GM18858 (cell line): ENCODE results near the gene SLC16A8.
"Not testable (repeated sequence)": the region's sequence is repeated elsewhere in the genome, so short reads cannot be mapped to it uniquely, and the experiment has no call there.

Source experiments
- ATAC-seq: cut with Tn5 transposase; IDR thresholded peaks from one replicate; pipeline ENCODE4 v1.9.1; 2021; ENCODE audit not compliant: unreplicated experiment

Gene SLC16A8

DNA sequence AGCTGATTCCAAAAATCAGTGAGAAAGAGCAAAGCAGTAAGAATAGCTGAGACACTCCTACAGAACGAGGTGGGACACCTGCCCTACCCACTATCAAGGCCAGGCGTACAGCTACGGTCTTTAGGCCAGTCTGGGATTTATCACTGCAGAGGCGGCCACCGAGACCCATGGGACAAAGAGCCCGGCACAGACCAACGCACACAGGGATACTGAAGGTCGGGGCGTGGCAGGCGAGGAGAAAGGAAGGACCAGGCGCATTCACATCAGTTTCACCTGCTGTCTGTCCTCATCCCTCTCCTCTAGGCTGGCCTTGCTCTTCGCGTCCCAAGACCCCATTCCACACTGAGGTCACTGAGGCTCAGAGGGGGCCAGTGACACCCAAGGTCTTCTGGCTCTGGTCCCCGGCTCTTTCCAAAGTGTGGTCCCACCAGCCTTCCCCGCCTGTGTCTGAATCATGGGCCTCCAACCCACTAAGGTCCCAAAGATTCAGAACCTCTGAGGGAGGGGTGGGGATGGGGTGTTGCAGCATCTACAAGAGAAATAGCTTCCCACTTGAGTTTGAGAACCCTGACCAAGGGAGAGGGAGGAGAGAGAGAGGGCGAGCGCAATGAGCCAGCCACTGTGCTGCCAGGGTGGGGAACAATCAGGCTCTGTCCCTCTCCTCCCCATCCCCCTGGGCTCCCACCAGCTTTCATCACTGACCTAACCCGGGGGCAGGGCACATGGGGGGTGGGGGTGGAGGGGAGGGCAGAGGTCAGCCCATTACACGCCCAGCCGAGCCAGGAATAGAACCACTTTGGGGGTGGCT lies 34.0 kb downstream of the SLC16A8 start:
- ATAC-seq: no peak

DNA sequence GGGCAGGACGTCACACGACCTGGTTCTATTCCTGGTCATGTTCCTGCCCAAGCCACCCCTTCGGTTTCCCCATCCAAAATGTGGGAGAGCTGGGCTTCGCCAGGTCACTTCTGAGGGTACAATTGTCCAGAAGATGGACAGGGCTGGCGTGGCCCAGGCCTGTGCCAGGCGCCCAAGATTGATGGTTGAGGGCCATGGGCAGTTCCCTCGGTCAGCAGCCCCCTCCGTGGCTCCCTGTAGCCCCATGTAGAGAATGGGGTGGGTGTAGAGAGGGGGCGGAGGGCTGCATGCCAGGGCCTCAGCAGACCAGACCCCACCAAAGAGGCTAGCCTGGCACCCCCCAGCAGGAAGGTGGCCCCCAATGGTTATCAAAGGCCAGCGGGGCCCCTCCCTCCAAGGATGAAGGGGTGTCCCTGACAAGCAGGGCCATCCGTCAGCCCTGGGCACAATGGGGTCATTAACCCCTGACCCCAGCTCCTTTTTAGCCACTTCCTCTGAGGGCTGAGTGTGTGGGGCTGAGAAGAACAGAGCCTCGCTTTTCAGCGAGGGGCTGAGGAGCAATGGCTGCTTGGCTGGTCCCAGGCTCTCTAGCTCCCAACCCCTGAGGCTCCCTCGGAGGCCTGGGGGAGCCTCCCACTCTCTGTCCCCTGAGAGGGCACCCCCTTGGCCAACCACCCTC lies 37.8 kb downstream of the SLC16A8 start:
- no peak for ATAC-seq

DNA sequence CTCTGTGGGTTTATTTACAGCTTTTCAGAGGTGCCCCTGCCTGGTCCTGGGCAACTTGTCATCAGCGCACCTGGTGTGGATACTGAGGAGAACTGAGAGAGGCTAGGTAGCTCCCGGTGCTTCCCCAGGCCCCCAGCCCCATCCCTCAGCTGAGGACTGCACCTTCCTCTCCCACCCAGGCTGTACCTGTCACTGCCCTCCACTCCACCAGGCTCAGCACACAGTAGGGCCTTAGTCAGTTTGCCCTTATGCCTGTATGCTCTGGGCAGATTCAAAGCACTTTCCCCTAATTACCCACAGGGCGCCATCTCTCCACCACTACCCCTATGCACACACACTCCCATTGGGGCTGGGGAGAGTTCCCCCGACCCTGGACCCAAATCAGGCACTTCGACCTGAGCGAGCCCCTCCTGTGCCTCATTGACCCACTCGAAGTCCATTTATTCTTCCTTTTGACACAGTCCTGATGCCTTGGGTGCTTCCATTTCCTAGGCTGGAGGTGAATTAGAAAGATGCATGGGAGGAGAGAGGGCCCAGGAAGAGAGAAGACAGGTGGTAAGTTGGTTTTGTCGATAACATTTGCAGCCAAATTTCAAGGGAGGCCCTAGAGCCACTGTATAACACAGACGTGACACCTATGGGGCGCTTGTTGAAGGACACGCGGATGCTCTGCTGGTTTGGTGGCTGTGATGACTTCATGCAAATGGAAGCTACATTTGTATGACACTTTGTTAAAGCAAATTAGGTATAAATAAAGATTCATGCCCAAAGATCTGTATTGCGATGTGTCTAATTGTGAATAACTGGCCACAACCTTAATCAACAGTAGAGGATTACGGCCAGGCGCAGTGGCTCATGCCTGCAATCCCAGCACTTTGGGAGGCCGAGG lies 40.6 kb downstream of the SLC16A8 start:
- no peak for ATAC-seq

DNA sequence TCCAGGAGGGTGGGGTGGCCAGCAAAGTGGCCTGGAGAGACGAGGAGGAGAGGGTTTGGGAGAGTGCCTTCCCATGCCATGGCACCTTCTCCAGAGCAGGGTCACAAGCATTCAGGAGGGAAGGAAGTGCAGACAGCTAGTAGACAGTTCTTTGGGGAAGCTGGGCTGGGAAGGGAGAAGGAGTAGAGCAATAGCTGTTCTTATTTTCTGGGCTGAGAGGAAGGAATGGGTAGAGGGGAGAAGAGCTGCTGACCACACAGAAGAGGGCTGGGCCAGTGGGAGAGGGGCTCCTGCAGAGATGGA lies 41.5 kb downstream of the SLC16A8 start:
- ATAC-seq: no peak

DNA sequence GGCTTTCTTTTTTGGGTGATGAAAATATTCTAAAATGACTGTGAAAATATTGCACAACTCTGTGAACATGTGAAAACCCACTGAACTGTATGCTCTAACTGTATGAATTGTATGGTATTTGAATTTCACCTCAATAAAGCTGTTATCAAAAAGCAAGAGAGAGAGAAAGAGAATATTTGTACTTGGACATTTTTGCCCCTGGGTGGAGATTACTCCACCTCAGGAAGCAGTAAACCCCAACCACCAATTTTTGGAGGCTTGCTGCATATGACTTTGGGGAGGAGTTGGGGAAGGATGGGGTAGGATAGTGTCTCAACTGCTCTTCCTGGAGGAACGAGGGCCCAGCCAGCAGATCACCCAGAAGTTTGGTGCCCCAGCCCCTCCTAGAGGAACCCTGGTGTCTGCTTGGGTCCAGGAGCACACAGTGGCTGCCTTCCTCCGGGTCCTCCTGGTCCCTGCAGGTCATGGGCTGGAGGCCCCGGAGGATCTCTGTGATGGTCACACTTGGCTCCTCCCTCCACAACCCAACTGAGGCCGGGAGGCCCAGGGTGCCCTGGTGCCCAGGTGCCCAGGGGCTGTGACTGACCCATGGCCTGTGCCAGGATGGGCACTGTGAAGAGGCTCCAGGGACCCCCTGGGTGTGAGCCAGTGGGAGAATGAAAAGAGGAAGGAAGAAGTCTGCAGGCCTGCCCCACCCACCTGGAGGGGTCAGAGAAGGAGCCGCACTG lies 42.1 kb downstream of the SLC16A8 start:
- no peak for ATAC-seq

DNA sequence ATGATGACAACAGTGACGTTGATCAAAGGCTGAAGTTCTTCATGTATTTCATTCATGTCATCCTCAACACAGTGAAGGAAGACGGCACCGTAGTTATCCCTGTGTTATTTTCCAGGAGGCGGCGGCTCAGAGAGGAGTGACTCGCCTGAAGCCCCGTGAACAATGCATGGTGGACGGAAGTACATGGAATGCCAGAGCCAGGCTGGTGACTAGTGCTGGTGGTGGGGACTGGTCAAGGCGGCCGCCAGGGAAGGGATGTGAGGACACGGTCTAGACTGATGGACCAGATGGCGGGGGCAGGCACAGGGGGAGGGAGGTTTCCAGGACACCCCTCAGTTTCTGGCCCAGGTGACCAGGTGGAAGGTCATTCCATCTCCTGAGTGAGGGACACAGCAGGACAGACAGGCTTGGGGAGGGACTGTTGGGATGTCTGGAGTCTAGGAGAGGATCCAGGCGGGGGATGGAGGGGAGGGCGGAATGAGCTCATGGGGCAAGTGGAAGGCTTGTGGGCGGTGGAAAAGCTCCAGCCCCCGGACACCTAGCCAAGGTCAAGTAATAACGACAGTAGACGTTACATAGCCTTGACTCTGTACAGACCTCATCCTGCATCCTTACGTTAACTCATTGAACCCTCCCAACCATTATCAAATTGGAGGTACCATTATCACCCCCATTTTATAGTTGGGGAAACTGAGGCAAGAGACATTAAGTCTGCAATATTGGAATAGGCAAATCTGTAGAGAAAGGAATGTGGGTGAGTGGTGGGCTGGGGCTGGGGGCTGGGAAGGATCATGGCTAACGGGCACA lies 42.8 kb downstream of the SLC16A8 start:
- no peak for ATAC-seq

DNA sequence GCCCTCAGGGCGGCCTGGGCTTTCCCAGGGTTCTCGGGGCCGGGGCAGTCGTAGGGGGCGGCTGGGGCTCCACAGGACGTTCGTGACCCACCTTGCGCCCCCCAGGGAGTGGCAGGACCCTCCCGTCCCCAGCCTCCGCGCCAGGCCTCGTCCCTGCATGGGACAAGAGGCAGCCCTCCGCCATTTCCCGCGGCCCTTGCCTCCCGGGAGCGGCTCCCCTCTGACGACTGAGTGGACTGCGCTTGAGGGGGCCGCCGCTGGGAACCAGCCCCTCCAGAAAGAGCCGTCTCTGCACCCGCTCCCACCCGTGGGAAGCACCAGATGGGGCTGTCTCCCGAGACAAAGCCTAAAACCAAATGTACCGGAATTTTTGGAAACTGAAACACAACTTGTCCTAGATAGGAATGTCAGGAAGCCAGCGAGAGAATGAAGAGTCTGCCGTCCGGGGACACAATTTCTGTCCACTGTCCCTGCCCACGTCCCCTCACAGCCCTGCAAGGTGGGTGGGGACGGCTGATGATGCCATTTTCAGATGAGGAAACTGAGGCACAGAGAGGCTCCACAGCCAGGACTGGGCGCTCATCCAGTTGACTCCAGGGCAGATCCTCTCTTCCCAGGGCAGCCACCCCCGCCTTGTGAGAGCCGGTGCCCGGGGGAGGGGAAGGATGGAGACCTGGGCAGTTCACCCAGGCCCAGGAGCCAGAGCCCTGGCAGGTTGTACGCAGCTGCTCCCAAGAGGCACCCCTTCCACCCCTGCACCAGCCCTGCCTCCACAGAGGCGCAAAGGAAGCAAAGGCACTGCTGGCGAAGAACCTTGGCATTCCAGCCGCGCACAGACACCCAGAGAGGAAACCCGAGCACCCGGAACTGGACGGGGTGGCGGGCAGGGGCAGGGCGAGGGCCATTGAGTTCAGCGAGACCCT lies 44.8 kb downstream of the SLC16A8 start:
- no peak for ATAC-seq

DNA sequence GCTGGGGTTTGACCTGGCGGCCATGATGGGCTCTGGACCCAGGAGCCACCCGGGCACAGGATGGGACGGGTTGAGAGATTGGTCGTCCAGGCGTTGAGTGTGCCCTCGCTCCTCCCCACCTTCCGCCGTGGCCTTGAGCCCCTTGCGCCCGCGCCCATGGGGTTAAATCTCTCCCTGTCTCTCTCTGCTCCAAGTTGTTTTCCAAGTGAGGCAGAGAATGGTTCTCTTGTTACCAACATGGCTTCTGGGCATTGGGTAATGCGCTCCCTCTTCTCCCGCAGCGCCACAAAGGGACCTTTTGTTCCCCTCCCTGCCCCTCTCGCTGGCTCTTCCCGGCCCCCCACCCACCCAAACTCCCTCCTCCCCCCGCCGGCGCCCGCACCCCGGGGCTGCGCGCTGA lies 45.6 kb downstream of the SLC16A8 start:
- ATAC-seq: no peak

DNA sequence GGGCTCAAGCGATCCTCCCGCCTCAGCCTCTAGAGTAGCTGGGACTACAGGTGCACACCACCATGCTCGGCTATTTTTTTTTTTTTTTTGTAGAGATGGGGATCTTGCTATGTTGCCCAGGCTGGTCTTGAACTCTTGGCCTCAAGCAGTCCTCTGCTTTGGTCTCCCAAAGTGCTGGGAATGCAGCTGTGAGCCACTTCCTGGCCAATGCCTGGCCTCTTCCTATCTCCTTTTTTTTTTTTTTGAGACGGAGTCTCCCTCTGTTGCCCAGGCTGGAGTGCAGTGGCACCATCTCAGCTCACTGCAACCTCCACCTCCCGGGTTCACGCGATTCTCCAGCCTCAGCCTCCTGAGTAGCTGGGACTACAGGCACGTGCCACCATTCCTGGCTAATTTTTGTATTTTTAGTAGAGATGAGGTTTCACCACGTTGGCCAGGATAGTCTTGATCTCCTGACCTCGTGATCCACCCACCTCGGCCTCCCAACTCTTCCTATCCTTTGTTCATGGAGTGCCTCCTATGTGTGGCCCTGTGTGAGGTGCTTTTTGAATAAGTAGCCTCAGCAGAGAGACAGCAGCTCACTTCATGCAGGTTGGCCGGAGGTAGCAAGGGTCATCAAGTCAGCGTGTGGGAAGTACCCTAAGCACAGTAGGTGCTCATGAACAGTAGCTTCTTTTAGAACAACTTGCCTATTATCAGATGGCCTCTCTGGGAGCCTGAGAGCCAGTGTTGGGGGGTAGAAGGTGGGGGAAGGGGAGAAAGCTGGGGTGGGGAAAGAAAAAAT lies 46.4 kb downstream of the SLC16A8 start:
- ATAC-seq: not testable (repeated sequence)

DNA sequence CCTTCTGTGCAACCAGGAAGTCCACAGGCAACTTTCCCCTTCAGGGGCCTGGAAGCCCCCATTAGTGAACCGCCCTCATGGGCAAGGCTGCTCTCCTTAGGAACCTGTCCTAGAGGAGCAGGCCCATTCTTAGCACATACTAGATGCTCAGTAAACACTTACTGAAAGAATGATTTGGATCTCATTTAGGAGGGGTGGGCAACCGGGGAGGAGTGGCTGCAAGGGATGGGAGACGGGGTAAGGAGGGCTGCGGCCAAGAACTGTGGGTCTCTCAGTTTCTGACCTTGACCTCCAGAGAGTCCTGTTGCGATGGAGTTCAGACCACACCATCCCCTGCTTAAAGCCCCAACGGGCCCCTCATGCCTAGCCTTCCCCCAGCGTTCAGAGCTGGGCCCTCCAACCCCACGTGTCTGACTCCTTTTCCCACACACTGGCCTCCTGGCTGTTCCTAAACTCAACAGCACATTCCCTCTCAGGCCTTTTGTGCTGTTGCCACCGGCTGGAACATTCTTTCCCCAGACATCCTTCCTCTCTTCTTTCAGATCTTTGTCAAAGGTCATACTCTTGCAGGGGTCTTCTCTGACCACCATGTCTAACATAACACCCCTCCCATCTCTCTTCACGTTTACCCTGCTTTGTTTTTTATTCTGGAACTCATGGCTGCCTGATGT lies 47.5 kb downstream of the SLC16A8 start:
- ATAC-seq: no peak

DNA sequence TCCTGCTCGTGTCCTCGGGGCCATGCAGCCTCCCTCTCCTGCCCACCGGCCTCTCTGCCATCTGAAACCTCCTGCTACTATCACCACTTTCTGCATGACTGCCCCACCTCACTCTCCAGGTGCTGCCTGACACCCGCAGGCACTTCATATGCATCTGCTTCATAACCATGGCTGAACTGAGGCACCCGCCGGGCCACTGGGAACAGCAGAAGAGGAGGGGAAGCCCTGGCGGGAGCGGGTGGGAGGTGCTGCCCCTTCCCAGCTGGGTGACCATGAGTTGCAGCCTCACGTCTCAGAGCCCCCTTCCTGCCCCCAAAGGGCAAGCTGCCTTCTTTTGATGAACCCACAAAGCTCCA lies 48.5 kb downstream of the SLC16A8 start:
- ATAC-seq: no peak

DNA sequence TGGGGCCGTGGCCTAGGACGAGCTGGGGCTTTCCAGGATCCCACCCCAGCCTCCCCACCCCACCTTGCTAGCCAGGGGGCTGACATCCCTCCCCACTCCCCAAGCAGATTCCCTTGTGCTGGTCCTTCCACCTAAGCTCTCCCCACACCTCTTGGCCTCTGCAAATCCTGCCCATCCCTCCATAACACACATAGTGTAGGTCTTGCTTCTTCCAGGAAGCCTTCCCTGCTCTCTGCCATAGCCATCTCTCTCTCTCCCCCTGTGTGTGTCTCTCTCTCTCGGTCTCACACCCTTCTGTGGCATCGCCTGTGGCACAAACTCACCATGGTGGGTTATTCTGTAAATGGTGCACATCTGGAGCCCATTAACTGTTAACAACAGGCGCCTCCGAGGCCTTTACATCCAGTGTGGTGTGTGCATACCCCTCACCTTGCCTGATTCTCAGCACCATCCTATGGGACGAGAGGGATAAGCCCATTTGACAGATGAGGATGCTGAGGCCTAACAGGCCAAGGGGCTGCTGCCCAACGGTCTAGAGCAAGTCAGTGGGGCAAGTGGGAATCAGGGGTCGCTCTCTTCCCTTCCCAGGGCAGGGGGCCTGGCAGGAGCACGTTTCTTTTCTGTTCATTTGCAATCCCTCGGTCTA lies 49.0 kb downstream of the SLC16A8 start:
- ATAC-seq: no peak

DNA sequence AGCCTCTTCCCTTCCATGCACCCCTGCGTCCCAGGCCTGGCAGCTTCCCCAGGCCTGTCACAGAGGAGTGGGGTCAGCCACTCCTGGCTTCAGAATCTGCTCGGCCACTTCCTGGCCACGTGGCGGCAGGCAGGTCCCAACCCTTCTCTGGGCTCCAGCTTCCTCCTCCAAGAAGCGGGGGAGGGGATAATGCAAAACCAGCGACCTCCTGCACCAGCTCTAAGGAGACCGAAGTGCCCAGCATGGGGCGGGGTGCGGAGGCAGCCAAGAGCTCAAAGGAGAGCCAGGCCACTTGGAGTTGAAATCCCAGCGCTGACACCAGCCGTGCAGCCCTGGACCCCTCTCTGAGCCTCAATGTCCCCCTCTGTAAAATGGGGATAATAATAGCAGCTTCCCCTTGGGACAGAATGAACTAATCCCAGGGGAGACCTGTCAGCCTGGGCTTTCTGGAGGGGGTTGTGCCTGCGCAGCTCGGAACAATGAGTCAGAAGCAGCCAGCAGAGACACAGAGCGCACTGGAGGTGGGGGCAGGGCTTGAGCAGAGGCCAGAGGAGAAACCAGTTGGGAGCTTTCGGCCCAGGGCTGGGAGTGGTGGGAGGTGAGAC lies 49.6 kb downstream of the SLC16A8 start:
- no peak for ATAC-seq

DNA sequence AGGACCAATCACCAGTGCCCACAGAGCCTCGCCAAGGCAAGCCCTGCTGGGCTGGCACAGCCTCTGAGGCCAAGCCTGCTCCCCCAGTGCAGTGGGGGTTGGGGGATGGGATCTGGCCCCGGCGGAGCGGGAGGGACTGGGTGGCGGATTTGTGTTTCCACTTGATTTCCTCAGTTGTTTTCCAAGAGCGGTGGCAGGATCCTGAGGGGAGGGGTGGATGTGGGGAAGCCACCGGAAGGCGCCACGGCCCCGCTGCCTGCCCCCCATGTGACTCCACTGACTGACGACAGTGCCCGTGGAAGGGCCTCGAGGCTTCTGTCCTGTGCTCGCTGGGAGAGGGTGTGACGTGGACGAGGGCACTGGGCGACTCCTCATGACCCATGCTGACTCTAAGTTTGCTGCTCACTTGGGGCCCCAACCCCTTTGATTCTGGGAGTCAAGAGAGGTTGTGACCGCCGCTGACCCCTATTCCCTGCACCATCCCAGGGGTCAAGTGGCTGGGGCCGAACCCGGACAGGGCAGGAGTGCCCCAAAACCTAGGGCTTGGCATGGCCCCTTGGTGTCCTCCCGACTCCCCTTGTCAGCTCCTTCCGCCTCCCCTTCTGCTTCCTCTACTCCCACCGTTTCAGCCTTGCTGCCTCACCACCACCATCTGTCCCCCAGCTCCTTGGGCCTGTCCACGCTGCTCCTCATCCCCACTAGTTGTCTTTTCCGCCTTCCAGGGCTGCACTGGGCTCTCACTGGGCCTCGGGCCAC lies 50.3 kb downstream of the SLC16A8 start:
- ATAC-seq: no peak

DNA sequence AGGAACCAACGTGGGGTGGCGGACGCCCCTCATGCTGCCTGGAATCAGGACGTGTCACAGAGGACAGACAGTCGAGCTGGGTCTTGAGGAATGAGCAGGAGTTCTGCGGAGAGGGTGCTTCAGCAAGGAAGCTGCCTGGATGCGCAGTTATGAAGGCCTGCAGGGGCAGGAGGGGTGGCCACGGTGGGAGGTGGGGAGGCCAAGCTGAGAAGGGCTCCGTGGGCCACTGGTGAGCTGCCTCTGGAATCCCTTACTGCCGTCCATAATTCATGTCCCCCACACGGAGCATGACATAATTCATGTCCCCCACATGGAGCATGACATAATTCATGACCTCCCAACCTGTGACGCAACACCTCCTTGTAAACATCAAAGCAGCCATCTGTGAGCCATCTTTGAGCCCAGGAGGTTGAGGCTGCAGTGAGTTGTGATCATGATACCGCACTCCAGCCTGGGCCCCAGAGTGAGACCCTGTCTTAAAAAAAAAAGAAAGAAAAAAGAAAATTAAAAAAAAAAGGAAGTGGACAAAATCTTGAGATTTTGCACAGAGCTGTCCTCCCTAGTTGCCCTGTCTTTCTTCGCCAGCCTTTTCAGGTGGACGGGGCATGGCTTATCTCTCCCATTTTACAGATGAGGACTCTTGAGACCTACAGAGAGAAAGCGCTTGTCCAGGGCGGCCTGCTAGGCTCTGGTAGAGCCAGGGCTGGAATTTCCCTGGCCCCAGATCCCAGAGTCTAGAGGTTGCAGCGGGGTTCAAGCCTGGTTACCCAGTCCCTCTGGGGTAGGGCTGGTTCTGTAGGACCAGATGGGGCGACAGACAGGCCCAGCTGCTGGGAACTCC lies 51.1 kb downstream of the SLC16A8 start:
- no peak for ATAC-seq

DNA sequence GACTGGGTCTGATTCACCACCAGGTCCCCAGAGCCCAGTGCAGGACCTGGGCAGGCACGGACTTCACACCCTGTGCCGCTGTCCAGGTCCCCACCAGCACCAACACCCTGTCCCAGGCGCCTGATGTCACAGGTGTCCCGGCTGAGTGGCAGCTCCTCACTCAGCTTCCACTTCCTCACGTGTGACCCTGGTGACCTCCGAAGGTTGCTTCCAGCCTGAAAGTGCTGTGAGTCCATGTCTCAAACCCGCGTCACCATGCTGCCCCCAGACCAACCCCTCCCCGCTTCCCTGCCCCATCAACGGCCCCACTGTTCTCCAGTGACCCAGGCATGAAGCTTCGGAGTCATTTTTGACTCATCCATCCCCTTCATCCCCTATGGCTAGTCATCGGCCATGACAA lies 52.5 kb downstream of the SLC16A8 start:
- no peak for ATAC-seq
